Loucy (cell line): ENCODE data around the gene RPL21.
"Not testable (repeated sequence)": the region's sequence is repeated elsewhere in the genome, so short reads cannot be mapped to it uniquely, and the experiment has no call there.

ENCODE experiments used
- H2AFZ ChIP-seq: fragments of 200-600 bp; sonication (generic); 2 replicates; pipeline ENCODE4 v1.6.0; 2016; ENCODE audit warnings: antibody characterized with exemption, mild to moderate bottlenecking, low read length, moderate library complexity
- H3F3A ChIP-seq: fragments of 200-600 bp; 2 replicates; pipeline ENCODE4 v1.6.0; 2016; ENCODE audit warnings: antibody characterized with exemption, low read depth, mild to moderate bottlenecking
- H3K27me3 ChIP-seq: fragments of 200-600 bp; sonication (generic); 2 replicates; pipeline ENCODE4 v1.6.1; 2014; ENCODE audit warnings: low read length, mild to moderate bottlenecking; ENCODE audit not compliant: insufficient read depth, poor library complexity, severe bottlenecking
- H3K36me3 ChIP-seq: fragments of 200-600 bp; sonication (generic); 2 replicates; pipeline ENCODE4 v1.6.1; 2016; ENCODE audit warnings: low read length; ENCODE audit not compliant: insufficient read depth
- H3K4me1 ChIP-seq: fragments of 200-600 bp; sonication (generic); 2 replicates; pipeline ENCODE4 v1.5.1; 2014; ENCODE audit warnings: low read length, mild to moderate bottlenecking; ENCODE audit not compliant: insufficient read depth, poor library complexity, severe bottlenecking
- H3K4me2 ChIP-seq: fragments of 200-600 bp; sonication (generic); 2 replicates; pipeline ENCODE4 v1.6.0; 2014; ENCODE audit warnings: antibody characterized with exemption, low read length, low read depth, mild to moderate bottlenecking; ENCODE audit not compliant: poor library complexity, severe bottlenecking
- H3K4me3 ChIP-seq: fragments of 200-600 bp; sonication (generic); 2 replicates; pipeline ENCODE4 v1.5.1; 2014; ENCODE audit warnings: low read length, mild to moderate bottlenecking, mixed read lengths; ENCODE audit not compliant: poor library complexity, severe bottlenecking
- H3K79me2 ChIP-seq: fragments of 200-600 bp; sonication (generic); 2 replicates; pipeline ENCODE4 v1.6.1; 2014; ENCODE audit warnings: low read length; ENCODE audit not compliant: insufficient read depth
- H3K9ac ChIP-seq: fragments of 200-600 bp; sonication (generic); 2 replicates; pipeline ENCODE4 v1.6.0; 2014; ENCODE audit warnings: mild to moderate bottlenecking, low read depth, low read length, moderate library complexity; ENCODE audit not compliant: poor library complexity, severe bottlenecking
- H3K9me2 ChIP-seq: fragments of 200-600 bp; sonication (generic); replicated peaks from 2 replicates; pipeline ENCODE4 v1.6.1; 2016; ENCODE audit warnings: low read depth, low read length, mixed read lengths
- H3K9me3 ChIP-seq: fragments of 200-600 bp; sonication (generic); 2 replicates; pipeline ENCODE4 v1.6.1; 2014; ENCODE audit warnings: mild to moderate bottlenecking, antibody characterized with exemption, low read length, low read depth; ENCODE audit not compliant: insufficient read depth
- H4K20me1 ChIP-seq: fragments of 200-600 bp; sonication (generic); 2 replicates; pipeline ENCODE4 v1.6.0; 2014; ENCODE audit warnings: antibody characterized with exemption, low read length, mild to moderate bottlenecking; ENCODE audit not compliant: insufficient read depth, poor library complexity, severe bottlenecking
- CTCF ChIP-seq: fragments of 200-600 bp; sonication (generic); conservative IDR thresholded peaks from 2 replicates; pipeline ENCODE4 v1.5.1; 2014; ENCODE audit warnings: mild to moderate bottlenecking, antibody characterized with exemption, low read length
- EZH2phosphoT487 ChIP-seq: fragments of 200-600 bp; IDR thresholded peaks from 2 replicates; pipeline ENCODE4 v1.6.1; 2018; ENCODE audit warnings: antibody characterized with exemption, mild to moderate bottlenecking, moderate library complexity, borderline replicate concordance

Gene RPL21

GRCh38 chr13:27219611-27220010 is 31.7 kb upstream of the RPL21 start:
- no peaks in the 10 kb centered on the region for H3F3A ChIP-seq
- H3K4me1 ChIP-seq: no peaks in the 10 kb centered on the region
- no peak overlapping the region for H2AFZ ChIP-seq
- TF ChIP-seq EZH2phosphoT487 (no peak), CTCF (no peak)
- no peaks in the 10 kb centered on the region for H3K36me3 ChIP-seq
- H3K27me3 ChIP-seq: no peaks in the 10 kb centered on the region
- H3K4me2 ChIP-seq: no peak overlapping the region
- no peaks in the 10 kb centered on the region for H4K20me1 ChIP-seq
- peaks cover 4% of the 10 kb centered on the region; the same call in 1 of the 2 replicates for H3K9me3 ChIP-seq
- H3K9ac ChIP-seq: no peak overlapping the region
- no peak overlapping the region for H3K4me3 ChIP-seq
- H3K79me2 ChIP-seq: no peaks in the 10 kb centered on the region
- no peaks in the 10 kb centered on the region for H3K9me2 ChIP-seq

GRCh38 chr13:27222100-27222499 is 29.3 kb upstream of the RPL21 start:
- not testable (repeated sequence) for H3K4me3 ChIP-seq, H3K9me3 ChIP-seq, H4K20me1 ChIP-seq, H2AFZ ChIP-seq, H3K9me2 ChIP-seq, H3K36me3 ChIP-seq, H3K4me1 ChIP-seq, H3K4me2 ChIP-seq, H3F3A ChIP-seq, H3K9ac ChIP-seq, H3K27me3 ChIP-seq, H3K79me2 ChIP-seq

- Histone ChIP-seq H2AFZ (no peak overlapping the region), H3F3A (no peaks in the 10 kb centered on the region), H3K4me3 (no peak overlapping the region)
Observed at GRCh38 chr13:27226991-27227390, 24.4 kb upstream of the RPL21 start.

More at GRCh38 chr13:27226991-27227390, 24.4 kb upstream of the RPL21 start:
- Histone ChIP-seq H3K9ac (no peak overlapping the region), H4K20me1 (no peaks in the 10 kb centered on the region), H3K79me2 (no peaks in the 10 kb centered on the region), H3K27me3 (no peaks in the 10 kb centered on the region), H3K4me2 (no peak overlapping the region), H3K9me2 (no peaks in the 10 kb centered on the region), H3K4me1 (peaks cover 7% of the 10 kb centered on the region), H3K9me3 (peaks cover 3% of the 10 kb centered on the region; the same call in 1 of the 2 replicates), H3K36me3 (no peaks in the 10 kb centered on the region)
- TF ChIP-seq CTCF (no peak), EZH2phosphoT487 (no peak)
